Measurements from ENCODE around the gene POLR1H. TPM values are rescaled to one million over a fixed set of nuclear protein-coding genes. Genes with fewer than 3 reads are reported as not detected.

The POLR1H gene
- polyA plus RNA-seq, 3 donors, result 36.2 to 62.4 (median 45.0) TPM

GRCh38 chr6:30035784-30036183 lies 25.3 kb upstream of the POLR1H start:
- intact Hi-C loops (cut with micrococcal nuclease), result no loop called here
- Histone ChIP-seq H3K4me3 (replicated peaks in 1 of 3; ENCODE audit: low read depth in 2 of 3, low read length in 3 of 3) (no peak overlapping the region), H3K36me3 (replicated peaks in 1 of 2; ENCODE audit: control insufficient read depth in 1 of 2, insufficient read depth in 2 of 2, low read length in 2 of 2) (no peaks in the 10 kb centered on the region), H2AFZ (ENCODE audit: insufficient read depth, low read depth, low read length, poor library complexity, severe bottlenecking) (no peak overlapping the region), H3K27ac (ENCODE audit: low read depth in 1 of 2, low read length in 2 of 2) (no peak overlapping the region), H3K4me1 (ENCODE audit: control insufficient read depth in 1 of 2, insufficient read depth in 2 of 2, low read length in 2 of 2) (peaks cover 17 to 22% of the 10 kb centered on the region in 2 donors), H4K20me1 (ENCODE audit: insufficient read depth, low read length) (no peaks in the 10 kb centered on the region), H3K9ac (ENCODE audit: insufficient read depth, low read length, poor library complexity, severe bottlenecking) (no peak overlapping the region), H3K4me2 (replicated peaks; ENCODE audit: extremely low read depth, low read length, poor library complexity, severe bottlenecking) (no peak overlapping the region), H3K79me2 (ENCODE audit: insufficient read depth, low read length) (no peaks in the 10 kb centered on the region), H3K9me3 (replicated peaks in 1 of 2; ENCODE audit: control insufficient read depth in 1 of 2, insufficient read depth in 1 of 2, low read length in 2 of 2) (no peaks in the 10 kb centered on the region), H3K27me3 (ENCODE audit: control insufficient read depth in 2 of 2, insufficient read depth in 2 of 2, low read length in 2 of 2) (no peaks in the 10 kb centered on the region)
- no peak for TF ChIP-seq CTCF (IDR thresholded peaks at IDR 0.05)
- Mint-ChIP-seq H3K4me1 (peaks cover 26% of the 10 kb centered on the region), H3K9me3 (no peaks in the 10 kb centered on the region), H3K36me3 (peaks cover 0 to 5% of the 10 kb centered on the region in 2 donors), H3K4me3 (no peak overlapping the region), H3K27ac (peak overlapping the region in 1 of 7 donors; percentile 14), H3K27me3 (ENCODE audit: low read depth in 3 of 3) (no peaks in the 10 kb centered on the region)
- no CpG with 5 or more reads among the region's 1 CpG for WGBS (ENCODE audit: insufficient coverage)
- DNase-seq, result peak in 1 of 3 donors; percentile 10

DNA sequence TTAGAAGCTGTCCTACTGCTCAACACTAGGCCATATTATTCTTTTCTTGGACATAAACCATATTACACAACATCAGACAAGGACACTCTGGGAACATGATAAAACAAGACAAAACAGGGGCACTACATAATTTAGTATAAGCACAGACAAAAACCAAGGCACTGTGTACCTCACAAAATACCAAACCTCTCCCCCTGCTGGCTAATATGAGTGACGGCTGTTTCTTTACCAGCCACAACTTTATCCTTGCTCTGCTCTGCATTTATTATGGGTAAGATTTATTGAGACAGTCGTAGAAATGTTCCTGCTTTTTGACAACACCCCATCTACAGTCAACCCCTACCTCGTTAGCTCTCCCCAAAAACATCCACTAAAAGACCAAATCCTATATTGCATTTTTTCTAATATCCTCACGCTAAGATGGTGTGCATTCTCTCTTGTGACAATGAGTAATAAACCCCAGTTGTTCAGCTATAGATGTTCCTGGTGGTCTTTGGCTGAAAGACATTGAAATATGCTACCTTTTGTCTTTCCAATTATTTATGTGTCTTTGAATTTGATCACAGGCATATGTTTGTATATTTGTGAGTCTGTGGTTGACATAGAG lies 23.8 kb upstream of the POLR1H start:
- H3K4me2 ChIP-seq (replicated peaks; ENCODE audit: extremely low read depth, low read length, poor library complexity, severe bottlenecking), result no peak overlapping the region
- DNase-seq, result peak in 2 of 3 donors; percentile 15 to 28
- H3K36me3 ChIP-seq (replicated peaks in 1 of 2; ENCODE audit: control insufficient read depth in 1 of 2, insufficient read depth in 2 of 2, low read length in 2 of 2), result no peaks in the 10 kb centered on the region
- H3K27ac Mint-ChIP-seq, result peak overlapping the region in 1 of 7 donors; percentile 12
- no peak overlapping the region for H2AFZ ChIP-seq (ENCODE audit: insufficient read depth, low read depth, low read length, poor library complexity, severe bottlenecking)
- no peak overlapping the region for H3K27ac ChIP-seq (ENCODE audit: low read depth in 1 of 2, low read length in 2 of 2)
- H3K27me3 Mint-ChIP-seq (ENCODE audit: low read depth in 3 of 3), result no peaks in the 10 kb centered on the region
- H3K36me3 Mint-ChIP-seq, result peaks cover 0 to 5% of the 10 kb centered on the region in 2 donors
- TF ChIP-seq CTCF (IDR thresholded peaks at IDR 0.05), result peak; percentile 75
- H3K27me3 ChIP-seq (ENCODE audit: control insufficient read depth in 2 of 2, insufficient read depth in 2 of 2, low read length in 2 of 2), result no peaks in the 10 kb centered on the region
- H3K79me2 ChIP-seq (ENCODE audit: insufficient read depth, low read length), result no peaks in the 10 kb centered on the region
- no peaks in the 10 kb centered on the region for H4K20me1 ChIP-seq (ENCODE audit: insufficient read depth, low read length)
- no CpG with 5 or more reads among the region's 4 CpGs for WGBS (ENCODE audit: insufficient coverage)
- no peak overlapping the region for H3K9ac ChIP-seq (ENCODE audit: insufficient read depth, low read length, poor library complexity, severe bottlenecking)
- H3K4me3 Mint-ChIP-seq, result no peak overlapping the region
- no peak overlapping the region for H3K4me3 ChIP-seq (replicated peaks in 1 of 3; ENCODE audit: low read depth in 2 of 3, low read length in 3 of 3)
- no peaks in the 10 kb centered on the region for H3K9me3 ChIP-seq (replicated peaks in 1 of 2; ENCODE audit: control insufficient read depth in 1 of 2, insufficient read depth in 1 of 2, low read length in 2 of 2)
- H3K4me1 Mint-ChIP-seq, result peaks cover 26% of the 10 kb centered on the region
- intact Hi-C loops (cut with micrococcal nuclease), result no loop called here
- peaks cover 17 to 22% of the 10 kb centered on the region in 2 donors for H3K4me1 ChIP-seq (ENCODE audit: control insufficient read depth in 1 of 2, insufficient read depth in 2 of 2, low read length in 2 of 2)
- no peaks in the 10 kb centered on the region for H3K9me3 Mint-ChIP-seq
